PC-9 (cell line): Measurements from ENCODE around the gene PRKCA. TPM values are rescaled to one million over a fixed set of nuclear protein-coding genes. Genes with fewer than 3 reads are reported as not detected.

Source experiments
- BruUV-seq: library from RNA; stranded (reverse); fragments of 400-500 nt; replicated peaks from 2 replicates; lab custom pipeline; 2021; lab: Mats Ljungman, UMichigan
- CTCF ChIA-PET: fragments of 300-600 bp; sonication (Branson Sonifier 250); formaldehyde crosslinking; loops from one replicate; lab custom pipeline; 2022; ENCODE audit warnings: antibody characterized with exemption; lab: Charles Lee
- POLR2A ChIA-PET: fragments of 300-600 bp; sonication (Branson Sonifier 250); formaldehyde crosslinking; loops from one replicate; lab custom pipeline; 2022; ENCODE audit warnings: antibody characterized with exemption; ENCODE audit not compliant: unreplicated experiment; lab: Charles Lee
- DNase-seq, 2 experiments: peaks; one replicate each; pipeline versions ENCODE4 v3.0.0 to v3.0.0-alpha.2; 2015 to 2022; ENCODE audit warnings: mixed read lengths in 1 of 2
- H2AFZ ChIP-seq: fragments of 200-600 bp; sonication (generic); 2 replicates; pipeline ENCODE4 v1.8.1; 2017; ENCODE audit warnings: antibody characterized with exemption
- H3F3A ChIP-seq: fragments of 200-600 bp; sonication (generic); 2 replicates; pipeline ENCODE4 v1.8.1; 2017; ENCODE audit warnings: antibody characterized with exemption, mild to moderate bottlenecking, low read depth; ENCODE audit not compliant: insufficient read depth
- H3K27ac ChIP-seq: fragments of 200-600 bp; sonication (generic); 2 replicates; pipeline ENCODE4 v1.6.1; 2016; ENCODE audit warnings: mixed run types
- H3K27me3 ChIP-seq: fragments of 200-600 bp; sonication (generic); 2 replicates; pipeline ENCODE4 v1.6.1; 2016; ENCODE audit warnings: low read depth, mixed run types; ENCODE audit not compliant: insufficient read depth
- H3K36me3 ChIP-seq: fragments of 200-600 bp; sonication (generic); 2 replicates; pipeline ENCODE4 v1.6.1; 2016; ENCODE audit warnings: low read depth, mixed run types
- H3K4me1 ChIP-seq: fragments of 200-600 bp; sonication (generic); replicated peaks from 2 replicates; pipeline ENCODE4 v1.6.1; 2016; ENCODE audit warnings: mixed run types; ENCODE audit not compliant: insufficient read depth
- H3K4me2 ChIP-seq: fragments of 200-600 bp; sonication (generic); 2 replicates; pipeline ENCODE4 v1.6.1; 2017; ENCODE audit warnings: mixed run types
- H3K4me3 ChIP-seq: fragments of 200-600 bp; sonication (generic); 2 replicates; pipeline ENCODE4 v1.6.1; 2016; ENCODE audit warnings: mixed run types
- H3K79me2 ChIP-seq: fragments of 200-600 bp; sonication (generic); 2 replicates; pipeline ENCODE4 v1.6.1; 2017; ENCODE audit warnings: low read depth, mixed run types
- H3K9me2 ChIP-seq: fragments of 200-600 bp; sonication (generic); 2 replicates; pipeline ENCODE4 v1.8.1; 2017; ENCODE audit warnings: mild to moderate bottlenecking; ENCODE audit not compliant: insufficient read depth
- H3K9me3 ChIP-seq: fragments of 200-600 bp; sonication (generic); 2 replicates; pipeline ENCODE4 v1.8.1; 2016; ENCODE audit warnings: low read depth; ENCODE audit not compliant: insufficient read depth
- H4K20me1 ChIP-seq: fragments of 200-600 bp; sonication (generic); 2 replicates; pipeline ENCODE4 v1.8.1; 2017; ENCODE audit not compliant: insufficient read depth
- CTCF ChIP-seq: fragments of 200-600 bp; sonication (generic); conservative IDR thresholded peaks from 2 replicates; pipeline ENCODE4 v1.6.1; 2017; ENCODE audit warnings: mixed run types, antibody characterized with exemption, mild to moderate bottlenecking, moderate library complexity
- EZH2 ChIP-seq: fragments of 200-600 bp; sonication (generic); IDR thresholded peaks from 2 replicates; pipeline ENCODE4 v1.8.0; 2017; ENCODE audit warnings: antibody characterized with exemption, low read depth
- intact Hi-C: fragments of 100-400 bp; cut with micrococcal nuclease; formaldehyde crosslinking; loops from one replicate; pipeline ENCODE4 v1.10.0; 2022; ENCODE audit not compliant: unreplicated experiment
- total RNA-seq: library from RNA; stranded (reverse); gene quantifications from 2 replicates; pipeline ENCODE4 v1.2.3, GENCODE V29; 2021

The PRKCA gene
- total RNA-seq, 1 experiment from 2014 or later, result 23.1 TPM

DNA sequence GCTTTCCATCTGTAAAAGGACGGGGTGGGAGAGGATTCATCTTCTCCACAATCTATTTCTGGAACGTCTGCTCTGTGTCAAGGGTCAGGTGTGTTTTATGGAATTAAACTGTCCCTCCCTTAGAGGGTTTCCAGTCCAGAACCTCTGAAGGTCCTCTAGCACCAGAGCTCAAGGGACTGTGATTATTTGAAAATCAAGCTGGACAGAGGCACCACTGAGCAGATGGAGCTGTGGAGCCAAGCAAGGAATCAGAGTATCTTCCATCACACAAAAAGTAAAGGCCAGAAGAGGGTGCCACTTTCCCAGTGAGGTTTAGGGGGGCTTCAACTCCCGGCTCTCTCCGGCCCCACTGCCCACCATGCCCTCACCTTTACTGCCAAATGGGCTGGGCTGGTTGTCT lies 539.3 kb downstream of the PRKCA start:
- CTCF ChIA-PET, result no interaction called here
- intact Hi-C loops, result no loop called here

GRCh38 chr17:66842505-66842904 lies 540.1 kb downstream of the PRKCA start:
- H3K9me2 ChIP-seq, result no peaks in the 10 kb centered on the region
- H2AFZ ChIP-seq, result no peak overlapping the region
- H3K27ac ChIP-seq, result no peak overlapping the region
- no peak overlapping the region for H3K4me3 ChIP-seq
- no peaks in the 10 kb centered on the region for H3K4me1 ChIP-seq
- intact Hi-C loops, result no loop called here
- no peaks in the 10 kb centered on the region for H3K79me2 ChIP-seq
- BruUV-seq, result no TSS peak
- H3K4me2 ChIP-seq, result no peak overlapping the region
- no peaks in the 10 kb centered on the region for H3K36me3 ChIP-seq
- peaks cover 63% of the 10 kb centered on the region for H3K27me3 ChIP-seq
- CTCF ChIA-PET, result no interaction called here
- no peaks in the 10 kb centered on the region for H3F3A ChIP-seq
- H4K20me1 ChIP-seq, result no peaks in the 10 kb centered on the region
- DNase-seq, result no peak
- POLR2A ChIA-PET, result no interaction called here
- H3K9me3 ChIP-seq, result no peaks in the 10 kb centered on the region; the same call in 1 of the 2 replicates
- no peak for TF ChIP-seq EZH2
- no peak for TF ChIP-seq CTCF

More for the DNA sequence above, 539.3 kb downstream of the PRKCA start:
- H4K20me1 ChIP-seq, result no peaks in the 10 kb centered on the region
- TF ChIP-seq EZH2, result no peak
- peak; percentile 6; the same call in 1 of the 2 replicates for TF ChIP-seq CTCF
- H3K4me2 ChIP-seq, result no peak overlapping the region
- H3K9me3 ChIP-seq, result no peaks in the 10 kb centered on the region; the same call in 1 of the 2 replicates
- peaks cover 63% of the 10 kb centered on the region for H3K27me3 ChIP-seq
- no peaks in the 10 kb centered on the region for H3K4me1 ChIP-seq
- no peak overlapping the region for H2AFZ ChIP-seq
- no peaks in the 10 kb centered on the region for H3K9me2 ChIP-seq
- no TSS peak for BruUV-seq
- POLR2A ChIA-PET, result no interaction called here
- H3K79me2 ChIP-seq, result no peaks in the 10 kb centered on the region
- no peak overlapping the region for H3K4me3 ChIP-seq
- H3F3A ChIP-seq, result no peaks in the 10 kb centered on the region
- DNase-seq, result no peak
- no peak overlapping the region for H3K27ac ChIP-seq
- H3K36me3 ChIP-seq, result no peaks in the 10 kb centered on the region

DNA sequence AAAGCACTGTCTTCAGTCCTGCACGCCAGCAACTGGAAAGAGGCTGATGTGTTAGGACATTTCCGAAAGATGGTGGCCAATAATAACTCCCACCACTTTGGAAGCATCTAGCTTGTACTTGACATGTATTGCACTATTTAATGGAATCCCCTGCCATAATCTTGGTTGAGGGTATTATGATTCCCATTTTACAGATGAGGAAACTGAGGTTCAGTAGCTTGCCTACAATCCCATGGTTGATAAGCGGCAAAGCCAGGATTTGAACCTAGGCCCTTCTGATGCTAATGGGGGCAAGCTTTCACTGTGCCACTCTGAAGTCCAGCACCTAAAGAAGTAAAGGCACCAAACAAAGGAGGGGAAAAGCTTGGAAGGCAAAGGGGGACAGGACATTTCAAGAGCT lies 540.5 kb downstream of the PRKCA start:
- DNase-seq, result no peak
- Histone ChIP-seq H2AFZ (no peak overlapping the region), H3K4me2 (no peak overlapping the region), H3F3A (no peaks in the 10 kb centered on the region), H3K27me3 (peaks cover 67% of the 10 kb centered on the region), H3K36me3 (no peaks in the 10 kb centered on the region), H3K9me3 (no peaks in the 10 kb centered on the region; the same call in 1 of the 2 replicates), H4K20me1 (no peaks in the 10 kb centered on the region), H3K9me2 (no peaks in the 10 kb centered on the region), H3K4me3 (no peak overlapping the region), H3K27ac (no peak overlapping the region), H3K4me1 (no peaks in the 10 kb centered on the region), H3K79me2 (no peaks in the 10 kb centered on the region)
- intact Hi-C loops, result no loop called here
- BruUV-seq, result no TSS peak
- CTCF ChIA-PET, result no interaction called here
- no peak for TF ChIP-seq CTCF
- no peak for TF ChIP-seq EZH2
- POLR2A ChIA-PET, result no interaction called here
